ENCODE measurements around the gene SEC63. TPM values are rescaled to one million over a fixed set of nuclear protein-coding genes. Genes with fewer than 3 reads are reported as not detected.

The SEC63 gene
- total RNA-seq, 1 experiment from 2014 or later = 51.3 TPM

GRCh38 chr6:107999341-107999740 is 41.3 kb upstream of the SEC63 start:
- ATAC-seq = no peak
- Histone ChIP-seq H3K4me1 (ENCODE audit: control insufficient read depth in 1 of 2, insufficient read depth in 2 of 2, low read length in 2 of 2) (peaks cover 7 to 13% of the 10 kb centered on the region in 2 experiments; a peak in 3 of 4 replicates), H3K9ac (ENCODE audit: low read length) (no peak overlapping the region), H3K27me3 (ENCODE audit: insufficient read depth, low read length) (no peaks in the 10 kb centered on the region), H3K9me2 (ENCODE audit: insufficient read depth) (no peaks in the 10 kb centered on the region), H2AFZ (ENCODE audit: low read depth, low read length, poor library complexity, severe bottlenecking) (no peak overlapping the region), H3K9me3 (ENCODE audit: control insufficient read depth in 1 of 2, insufficient read depth in 1 of 2, low read depth in 1 of 2, low read length in 2 of 2) (no peaks in the 10 kb centered on the region), H3K4me2 (ENCODE audit: low read length) (no peak overlapping the region), H3K36me3 (ENCODE audit: control insufficient read depth in 1 of 2, insufficient read depth in 2 of 2, low read length in 2 of 2) (no peaks in the 10 kb centered on the region), H3K79me2 (ENCODE audit: insufficient read depth, low read length) (no peaks in the 10 kb centered on the region), H4K20me1 (ENCODE audit: insufficient read depth) (no peaks in the 10 kb centered on the region), H3K27ac (ENCODE audit: low read depth, low read length) (no peak overlapping the region), H3K4me3 (replicated peaks in 1 of 2; ENCODE audit: low read depth in 1 of 2, low read length in 2 of 2) (no peak overlapping the region)
- ChIA-PET RAD21 (ENCODE audit: low non-redundant PET in 1 of 2, low total read pairs in 2 of 2, uncharacterized antibody in 2 of 2, unreplicated experiment in 2 of 2) (no interaction called here), CTCF (no interaction called here), POLR2A (no interaction called here)
- DNase-seq (ENCODE audit: low read depth, low spot score) = no peak
- no peak for TF ChIP-seq POLR2A (IDR thresholded peaks at IDR 0.05; ENCODE audit: borderline replicate concordance, extremely low read depth, insufficient read depth, insufficient read length)
- intact Hi-C loops (cut with micrococcal nuclease) = no loop called here
- BruUV-seq (replicated peaks) = no TSS peak

- BruUV-seq (replicated peaks) = no TSS peak
- no peak for DNase-seq (ENCODE audit: low read depth, low spot score)
- intact Hi-C loops (cut with micrococcal nuclease) = no loop called here
Observed at GRCh38 chr6:107991772-107992550, 34.0 kb upstream of the SEC63 start.

More at GRCh38 chr6:107991772-107992550, 34.0 kb upstream of the SEC63 start:
- CTCF ChIA-PET = interaction anchor here (1.3 kb wide), 1 partner anchor 500 kb away, joined by 3 read pairs; no protein-coding TSS in a partner anchor
- RAD21 ChIA-PET (ENCODE audit: low non-redundant PET in 1 of 2, low total read pairs in 2 of 2, uncharacterized antibody in 2 of 2, unreplicated experiment in 2 of 2) = no interaction called here
- H3K27ac ChIP-seq (ENCODE audit: low read depth, low read length) = no peak overlapping the region
- ATAC-seq = no peak
- no peak overlapping the region for H3K9ac ChIP-seq (ENCODE audit: low read length)
- H3K79me2 ChIP-seq (ENCODE audit: insufficient read depth, low read length) = no peaks in the 10 kb centered on the region
- H3K9me2 ChIP-seq (ENCODE audit: insufficient read depth) = 0 out of 2 replicates have a peak, but pooled peaks cover 2% of the 10 kb centered on the region
- H3K9me3 ChIP-seq (ENCODE audit: control insufficient read depth in 1 of 2, insufficient read depth in 1 of 2, low read depth in 1 of 2, low read length in 2 of 2) = no peaks in the 10 kb centered on the region
- no peak for TF ChIP-seq CBX3 (IDR thresholded peaks at IDR 0.05; ENCODE audit: low read depth)
- no peak for TF ChIP-seq TCF7L2 (IDR thresholded peaks at IDR 0.05; ENCODE audit: borderline replicate concordance, extremely low read depth, insufficient read depth, insufficient read length)
- TF ChIP-seq ZFX (IDR thresholded peaks at IDR 0.05) = no peak
- no peak for TF ChIP-seq FOSL1 (IDR thresholded peaks at IDR 0.05; ENCODE audit: low read depth)
- TF ChIP-seq RAD21 (IDR thresholded peaks at IDR 0.05; ENCODE audit: low read depth) = no peak
- POLR2A ChIA-PET = no interaction called here
- no peaks in the 10 kb centered on the region for H3K4me1 ChIP-seq (ENCODE audit: control insufficient read depth in 1 of 2, insufficient read depth in 2 of 2, low read length in 2 of 2)
- H3K36me3 ChIP-seq (ENCODE audit: control insufficient read depth in 1 of 2, insufficient read depth in 2 of 2, low read length in 2 of 2) = no peaks in the 10 kb centered on the region
- no peak overlapping the region for H2AFZ ChIP-seq (ENCODE audit: low read depth, low read length, poor library complexity, severe bottlenecking)
- no peak overlapping the region for H3K4me2 ChIP-seq (ENCODE audit: low read length)
- no peak overlapping the region for H3K4me3 ChIP-seq (replicated peaks in 1 of 2; ENCODE audit: low read depth in 1 of 2, low read length in 2 of 2)
- no peaks in the 10 kb centered on the region for H3K27me3 ChIP-seq (ENCODE audit: insufficient read depth, low read length)
- H4K20me1 ChIP-seq (ENCODE audit: insufficient read depth) = no peaks in the 10 kb centered on the region

Measured in HCT116 (cell line).